OCI-LY3 (cell line): ENCODE measurements around the gene OSBPL3.

ENCODE experiments used
- CTCF ChIP-seq: fragments of 200-600, 300-600 bp; sonication (generic); IDR thresholded peaks from 2 replicates; pipeline ENCODE4 v1.5.1; 2014; ENCODE audit warnings: antibody characterized with exemption, low read length, low read depth
- EZH2phosphoT487 ChIP-seq: fragments of 200-600 bp; shearing (Covaris generic); IDR thresholded peaks from 2 replicates; pipeline ENCODE4 v1.6.1; 2018; ENCODE audit warnings: antibody characterized with exemption, mixed run types, low read depth

DNA sequence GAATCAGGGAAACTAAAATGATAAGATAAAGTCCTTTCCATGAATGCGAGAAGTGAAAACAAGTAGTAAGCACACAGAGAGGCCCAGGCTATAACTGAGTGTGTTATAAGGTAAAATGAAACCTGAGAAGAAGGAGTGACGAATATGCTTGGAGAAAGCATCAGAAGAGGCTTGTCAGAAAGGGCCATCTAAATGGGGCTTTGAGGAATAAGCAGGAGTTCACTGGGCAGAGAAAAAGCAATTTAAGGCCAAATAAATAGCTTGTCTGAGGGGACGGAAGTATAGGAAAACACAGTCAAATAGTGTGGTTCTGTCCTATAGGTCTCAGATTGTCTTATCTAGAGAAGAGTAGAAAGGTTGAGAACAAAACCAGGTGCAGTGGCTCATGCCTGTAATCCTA, 163.1 kb downstream of the OSBPL3 start:
- TF ChIP-seq CTCF (no peak), EZH2phosphoT487 (no peak)
